Measurements from ENCODE around the gene COL25A1.

DNA sequence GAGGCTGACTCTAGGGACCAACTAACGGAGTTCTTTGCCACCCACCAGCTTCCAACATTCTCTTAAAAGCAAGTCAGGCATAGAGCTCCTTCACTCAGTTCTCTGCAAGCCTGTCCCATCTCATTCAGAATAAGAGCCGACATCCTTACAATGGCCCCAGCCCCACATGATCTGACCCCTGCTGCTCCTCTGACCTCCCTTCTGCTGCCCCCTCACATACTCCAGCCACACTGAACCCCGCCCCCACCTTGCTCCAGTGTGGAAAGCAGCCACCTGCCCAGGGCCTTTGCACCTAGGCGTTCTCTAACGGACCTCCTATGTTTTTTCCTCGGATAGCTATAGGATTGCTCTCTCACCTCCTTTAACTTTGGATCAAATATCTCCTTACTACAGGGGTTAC, 396.5 kb downstream of the COL25A1 start:
- TF ChIP-seq POLR2A (IDR thresholded peaks at IDR 0.05) = no peak
- TF ChIP-seq CTCF (IDR thresholded peaks at IDR 0.05) = no peak
